A673 (cell line): ENCODE data around the gene FSD1L.

Experiments
- EZH2 ChIP-seq: fragments of 200-600 bp; sonication (generic); IDR thresholded peaks from 2 replicates; pipeline ENCODE4 v1.6.1; 2017; ENCODE audit warnings: borderline replicate concordance, low read depth, mild to moderate bottlenecking, mixed read lengths, antibody characterized with exemption, low read length; ENCODE audit not compliant: poor library complexity, severe bottlenecking
- TF ChIP-seq, protein P1 (sequence below): fragments of 300-800, 200-600 bp; sonication (generic); conservative IDR thresholded peaks from 2 replicates; pipeline ENCODE4 v1.5.1; 2017; ENCODE audit warnings: low read depth, mild to moderate bottlenecking, antibody characterized with exemption, low read length, moderate library complexity, mixed read lengths

DNA sequence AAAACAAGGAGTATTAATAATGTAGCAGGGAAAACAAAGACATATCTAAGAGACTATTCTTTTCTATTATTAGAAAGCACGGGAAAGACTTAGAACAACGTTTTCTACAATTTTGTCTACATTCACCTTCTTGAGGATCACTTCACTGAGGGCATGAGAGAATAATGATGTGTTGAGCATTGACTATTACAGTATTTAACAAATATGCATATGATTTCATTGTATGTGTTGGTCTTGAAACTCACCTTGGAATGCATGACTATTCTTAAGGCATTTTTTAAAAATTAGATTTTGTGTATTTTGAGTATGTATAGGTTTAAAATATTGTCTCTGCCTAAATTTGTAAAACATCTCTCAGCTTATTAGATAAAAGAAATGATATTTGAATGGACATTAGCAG lies 1.2 kb downstream of the FSD1L start:
- TF ChIP-seq, protein P1, sequence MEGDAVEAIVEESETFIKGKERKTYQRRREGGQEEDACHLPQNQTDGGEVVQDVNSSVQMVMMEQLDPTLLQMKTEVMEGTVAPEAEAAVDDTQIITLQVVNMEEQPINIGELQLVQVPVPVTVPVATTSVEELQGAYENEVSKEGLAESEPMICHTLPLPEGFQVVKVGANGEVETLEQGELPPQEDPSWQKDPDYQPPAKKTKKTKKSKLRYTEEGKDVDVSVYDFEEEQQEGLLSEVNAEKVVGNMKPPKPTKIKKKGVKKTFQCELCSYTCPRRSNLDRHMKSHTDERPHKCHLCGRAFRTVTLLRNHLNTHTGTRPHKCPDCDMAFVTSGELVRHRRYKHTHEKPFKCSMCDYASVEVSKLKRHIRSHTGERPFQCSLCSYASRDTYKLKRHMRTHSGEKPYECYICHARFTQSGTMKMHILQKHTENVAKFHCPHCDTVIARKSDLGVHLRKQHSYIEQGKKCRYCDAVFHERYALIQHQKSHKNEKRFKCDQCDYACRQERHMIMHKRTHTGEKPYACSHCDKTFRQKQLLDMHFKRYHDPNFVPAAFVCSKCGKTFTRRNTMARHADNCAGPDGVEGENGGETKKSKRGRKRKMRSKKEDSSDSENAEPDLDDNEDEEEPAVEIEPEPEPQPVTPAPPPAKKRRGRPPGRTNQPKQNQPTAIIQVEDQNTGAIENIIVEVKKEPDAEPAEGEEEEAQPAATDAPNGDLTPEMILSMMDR: no peak
- TF ChIP-seq EZH2: no peak
